ENCODE data around the gene CRTAP.

DNA sequence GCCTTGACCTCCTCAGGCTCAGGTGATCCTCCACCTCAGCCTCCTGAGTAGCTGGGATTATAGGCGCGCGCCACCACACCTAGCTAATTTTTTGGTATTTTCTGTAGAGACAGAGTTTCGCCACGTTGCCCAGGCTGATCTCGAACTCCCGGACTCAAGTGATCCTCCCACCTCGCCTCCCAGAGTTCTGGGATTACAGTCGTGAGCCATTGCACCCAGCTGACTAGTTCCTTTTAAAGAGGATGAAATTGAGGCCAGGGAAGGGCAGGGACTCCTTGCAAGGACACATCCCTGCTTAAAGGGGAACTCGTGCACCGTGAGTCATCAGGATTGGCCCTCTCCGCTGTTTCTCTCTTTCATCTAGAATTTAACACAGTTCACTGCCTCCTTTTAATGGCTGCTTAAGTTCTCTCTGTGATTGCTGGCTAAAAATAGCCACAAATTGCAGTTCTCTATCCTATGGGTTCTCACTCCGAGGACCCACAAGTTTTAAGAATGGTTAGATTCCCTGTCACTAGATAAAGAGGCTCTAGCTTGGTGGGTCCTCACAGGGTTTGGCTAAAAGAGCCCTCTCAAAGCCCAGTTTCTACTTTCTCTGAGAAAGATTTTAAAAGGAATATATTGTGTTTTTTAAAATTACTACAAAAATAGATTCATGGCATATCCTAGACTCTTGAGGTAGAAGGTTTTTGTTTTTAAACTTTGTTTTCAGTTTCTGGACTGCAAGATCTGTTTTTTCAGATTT is 1.4 kb downstream of the CRTAP start:
- TF ChIP-seq POLR2AphosphoS5 (IDR thresholded peaks at IDR 0.05) (peak in 1 of 3 donors; percentile 61), POLR2A (IDR thresholded peaks at IDR 0.05) (no peak)
- TF ChIP-seq, protein P1, sequence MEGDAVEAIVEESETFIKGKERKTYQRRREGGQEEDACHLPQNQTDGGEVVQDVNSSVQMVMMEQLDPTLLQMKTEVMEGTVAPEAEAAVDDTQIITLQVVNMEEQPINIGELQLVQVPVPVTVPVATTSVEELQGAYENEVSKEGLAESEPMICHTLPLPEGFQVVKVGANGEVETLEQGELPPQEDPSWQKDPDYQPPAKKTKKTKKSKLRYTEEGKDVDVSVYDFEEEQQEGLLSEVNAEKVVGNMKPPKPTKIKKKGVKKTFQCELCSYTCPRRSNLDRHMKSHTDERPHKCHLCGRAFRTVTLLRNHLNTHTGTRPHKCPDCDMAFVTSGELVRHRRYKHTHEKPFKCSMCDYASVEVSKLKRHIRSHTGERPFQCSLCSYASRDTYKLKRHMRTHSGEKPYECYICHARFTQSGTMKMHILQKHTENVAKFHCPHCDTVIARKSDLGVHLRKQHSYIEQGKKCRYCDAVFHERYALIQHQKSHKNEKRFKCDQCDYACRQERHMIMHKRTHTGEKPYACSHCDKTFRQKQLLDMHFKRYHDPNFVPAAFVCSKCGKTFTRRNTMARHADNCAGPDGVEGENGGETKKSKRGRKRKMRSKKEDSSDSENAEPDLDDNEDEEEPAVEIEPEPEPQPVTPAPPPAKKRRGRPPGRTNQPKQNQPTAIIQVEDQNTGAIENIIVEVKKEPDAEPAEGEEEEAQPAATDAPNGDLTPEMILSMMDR (IDR thresholded peaks at IDR 0.05 in 8 of 11, conservative IDR thresholded peaks at IDR 0.05 in 3 of 11), result no peak
